T-helper 9 cell (primary cell): ENCODE data around the gene MRE11.
"Not testable (repeated sequence)": the region's sequence is repeated elsewhere in the genome, so short reads cannot be mapped to it uniquely, and the experiment has no call there.

Experiments
- DNase-seq: peaks from one replicate; pipeline ENCODE4 v3.0.0-alpha.2; 2020
- total RNA-seq, 2 donors: gene quantifications; one replicate each; lab custom pipeline; 2026; lab: John Stamatoyannopoulos, UW

MRE11 gene
- total RNA-seq = 38.1 to 57.7 reads per million in 2 donors

DNA sequence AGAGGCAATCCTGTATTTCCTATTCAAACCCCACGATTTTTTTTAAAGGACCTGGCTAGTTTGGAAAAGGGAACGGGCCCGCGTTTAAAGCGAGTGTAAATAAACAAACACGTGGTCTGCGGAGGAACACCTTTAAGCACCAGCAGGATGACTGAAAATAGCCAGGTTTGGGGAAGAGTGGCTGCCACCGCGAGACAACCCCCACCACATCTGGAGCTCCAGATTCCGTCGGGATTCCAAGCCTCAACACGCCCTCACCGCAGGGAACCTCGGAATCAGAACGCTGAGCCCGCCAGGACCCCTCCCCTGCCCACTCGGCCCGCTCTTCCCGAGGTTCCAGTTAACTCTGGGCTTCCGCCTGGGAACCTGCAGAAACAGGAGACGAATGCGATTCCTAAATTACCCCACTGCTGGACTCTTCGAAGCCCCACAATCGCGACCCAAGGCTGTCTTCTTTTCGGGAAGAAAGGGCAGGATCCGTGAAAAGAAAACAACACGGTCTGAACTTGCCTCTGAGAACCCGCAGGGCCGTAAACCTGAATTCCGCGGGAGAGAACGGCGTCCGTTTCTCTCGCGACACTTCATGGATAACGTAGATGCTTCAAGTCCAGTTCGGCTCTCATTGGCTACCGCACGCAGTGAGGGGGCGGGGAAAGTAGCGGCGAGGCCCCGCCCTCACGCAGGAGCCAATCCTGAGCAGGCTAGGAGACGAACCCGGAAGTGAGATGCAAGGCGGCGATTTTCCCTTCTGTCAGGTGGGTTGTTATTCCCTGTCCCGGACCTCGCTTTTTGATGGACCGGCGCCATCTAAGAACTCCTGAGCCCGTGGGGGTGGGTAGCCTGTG, at the start of gene MRE11, which contains the start of gene ANKRD49:
Gene MRE11 (minus strand): TSS at position 564 of the 845 bp plus-strand sequence. CDS start 1,043 bp downstream, outside the sequence.
Gene ANKRD49 (plus strand): TSS at position 704 of the 845 bp plus-strand sequence. CDS start 2,710 bp downstream, outside the sequence.
- DNase-seq = peak; percentile 93

DNA sequence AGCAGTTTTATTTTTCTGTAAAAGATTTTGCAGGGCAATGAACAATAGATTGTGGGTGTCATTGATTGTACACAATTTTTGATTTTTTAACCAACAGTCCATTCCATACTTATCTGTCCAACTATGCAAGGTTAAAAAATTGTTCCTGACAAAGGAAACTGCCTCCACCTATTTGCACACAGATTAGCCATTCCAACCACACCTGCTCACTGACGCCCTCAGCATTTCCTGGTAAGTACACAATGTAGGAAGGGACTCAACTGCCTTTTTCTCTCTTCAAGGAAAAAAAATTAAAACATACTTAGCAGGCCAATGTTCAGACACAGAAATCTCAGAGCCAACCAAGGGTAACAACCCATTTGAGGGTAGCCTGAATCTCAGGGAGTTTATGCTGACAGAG, 45.8 kb upstream of the MRE11 start:
- no peak for DNase-seq

DNA sequence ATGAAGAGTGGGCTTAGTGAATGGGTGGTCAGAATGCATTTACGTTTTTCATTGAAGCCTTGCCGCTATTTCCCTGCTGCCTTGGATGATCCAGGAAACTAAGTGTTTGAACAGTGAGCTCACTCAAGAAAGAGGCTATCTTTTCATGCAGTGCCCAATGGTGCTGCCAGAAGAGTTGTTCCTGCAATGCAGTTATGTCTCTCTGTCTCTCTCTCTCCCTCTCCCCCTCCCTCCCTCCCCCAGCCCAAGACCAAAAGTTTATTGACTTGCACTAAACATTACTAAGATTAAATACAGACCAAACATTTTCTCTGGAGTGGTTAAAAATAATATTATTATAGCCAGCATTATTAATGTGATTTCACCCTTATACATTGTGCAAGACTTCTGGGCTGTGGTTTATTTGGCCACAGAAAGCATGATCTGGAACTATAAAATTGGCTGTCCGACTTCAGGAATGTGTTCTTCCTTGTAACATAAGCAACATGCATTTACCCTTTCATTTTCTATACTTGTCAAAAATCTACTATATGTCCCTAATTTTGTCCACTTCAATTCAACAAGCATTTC, 43.5 kb upstream of the MRE11 start:
- no peak for DNase-seq

DNA sequence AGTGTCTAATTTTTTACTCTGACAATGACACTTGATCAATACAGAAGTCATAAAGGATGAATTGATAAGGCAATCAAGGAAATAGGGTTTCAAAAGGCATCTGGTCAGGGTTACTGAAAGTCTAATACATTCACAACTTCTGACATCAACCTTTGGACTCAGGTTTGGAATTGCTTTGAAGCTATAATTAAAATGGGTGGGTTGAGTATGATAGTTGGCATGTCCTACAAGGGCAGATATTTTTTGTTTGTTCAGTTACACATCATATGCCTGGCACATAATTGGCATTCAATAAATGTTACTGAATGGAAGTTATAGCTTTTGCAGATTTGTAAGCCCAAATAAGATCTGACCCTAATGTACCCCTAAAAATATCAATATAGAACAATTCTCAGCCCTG, 42.7 kb upstream of the MRE11 start:
- DNase-seq = no peak

DNA sequence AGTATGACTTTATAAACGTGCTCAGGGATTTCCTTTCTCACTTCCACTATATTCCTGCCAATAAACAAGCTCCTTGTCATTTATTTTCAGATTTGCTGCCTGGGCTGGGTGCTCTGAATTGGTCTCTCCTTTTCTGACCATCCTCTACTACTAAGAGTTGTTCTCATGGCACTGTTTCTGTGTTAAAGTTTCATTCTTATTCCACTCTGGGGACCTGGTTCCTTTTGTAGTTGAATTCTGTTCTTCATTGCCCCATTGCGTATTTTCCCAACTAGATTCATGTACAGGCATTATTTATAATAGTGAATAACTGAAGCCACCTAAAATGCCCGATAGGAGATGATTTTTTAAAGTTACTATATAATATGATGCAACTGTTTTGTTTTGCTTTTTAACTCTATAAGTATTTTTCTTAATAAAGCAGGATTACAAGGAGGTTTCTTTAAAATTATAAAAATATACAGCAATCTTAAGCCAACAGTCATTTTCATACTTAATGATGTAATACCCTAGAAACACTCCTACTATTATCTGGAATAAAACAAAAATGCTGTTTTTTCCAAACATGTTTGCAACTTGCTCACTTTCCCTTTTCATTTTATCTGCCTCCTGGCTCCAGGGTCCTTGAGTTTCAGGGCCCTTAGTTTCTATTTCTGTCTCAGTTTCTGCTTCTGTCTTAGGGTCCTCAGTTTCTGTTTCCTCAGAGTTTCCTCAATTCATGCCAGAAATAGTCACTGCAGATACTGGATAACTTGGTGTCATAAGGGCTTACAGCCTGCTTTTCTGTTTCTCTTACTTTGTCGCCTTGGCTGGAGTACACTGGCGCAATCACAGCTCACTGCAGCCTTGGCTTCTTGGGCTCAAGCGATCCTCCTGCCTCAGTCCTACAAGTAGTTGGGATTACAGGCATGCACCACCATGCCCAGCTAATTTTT, 40.3 kb upstream of the MRE11 start:
- DNase-seq = no peak

DNA sequence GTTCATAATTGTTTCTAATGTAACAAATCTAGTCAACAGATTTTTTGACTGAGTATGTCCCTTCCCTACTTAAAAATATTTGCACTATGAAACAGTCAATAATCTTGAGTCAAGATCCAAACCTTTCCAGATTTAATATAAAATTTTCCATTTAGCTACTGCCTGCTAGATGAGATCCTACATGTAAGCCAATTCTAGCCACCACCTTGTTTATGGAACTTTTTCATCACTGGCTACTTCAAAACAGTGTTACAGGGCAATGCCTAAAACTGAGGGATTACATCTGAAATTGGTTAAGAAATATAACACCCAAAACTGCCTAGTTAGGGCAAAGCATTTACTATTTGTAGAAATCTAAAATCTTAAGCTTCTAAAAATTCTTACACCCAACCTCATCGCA, 39.6 kb upstream of the MRE11 start:
- DNase-seq = no peak

DNA sequence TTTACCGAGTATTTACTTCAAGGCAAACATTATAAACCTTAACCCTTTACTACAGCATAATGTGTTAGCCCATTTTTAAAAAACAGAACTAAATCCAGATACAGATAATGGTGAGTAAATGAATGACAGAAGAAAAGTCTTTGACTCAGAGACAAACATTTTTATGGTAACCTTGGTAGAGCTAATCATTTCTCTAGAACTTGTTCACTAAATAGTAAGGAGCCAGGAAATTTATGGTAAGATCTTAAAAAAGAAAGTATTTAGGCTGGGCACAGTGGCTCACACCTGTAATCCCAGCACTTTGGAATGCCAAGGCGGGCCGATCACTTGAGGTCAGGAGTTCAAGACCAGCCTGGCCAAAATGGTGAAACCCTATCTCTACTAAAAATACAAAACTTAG, 38.6 kb upstream of the MRE11 start:
- DNase-seq = no peak

DNA sequence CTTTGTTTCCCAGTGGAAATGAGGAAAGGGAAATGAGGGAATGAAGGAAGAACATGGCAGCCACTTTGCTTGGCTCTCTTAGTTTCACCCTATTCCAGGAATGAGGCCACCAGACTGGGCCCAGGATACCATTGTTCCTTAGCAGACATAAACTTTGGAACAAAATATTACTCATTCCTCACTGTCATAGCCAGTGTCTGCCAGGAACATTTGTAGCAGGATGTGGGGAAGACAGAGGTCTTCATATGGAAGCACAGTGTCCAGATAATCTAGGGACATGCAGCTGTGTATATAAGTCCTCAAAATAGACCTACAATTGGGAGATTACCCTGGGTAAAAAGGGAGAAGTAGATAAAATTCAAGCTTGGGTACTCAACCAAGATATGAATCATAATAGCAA, 34.9 kb upstream of the MRE11 start:
- no peak for DNase-seq

DNA sequence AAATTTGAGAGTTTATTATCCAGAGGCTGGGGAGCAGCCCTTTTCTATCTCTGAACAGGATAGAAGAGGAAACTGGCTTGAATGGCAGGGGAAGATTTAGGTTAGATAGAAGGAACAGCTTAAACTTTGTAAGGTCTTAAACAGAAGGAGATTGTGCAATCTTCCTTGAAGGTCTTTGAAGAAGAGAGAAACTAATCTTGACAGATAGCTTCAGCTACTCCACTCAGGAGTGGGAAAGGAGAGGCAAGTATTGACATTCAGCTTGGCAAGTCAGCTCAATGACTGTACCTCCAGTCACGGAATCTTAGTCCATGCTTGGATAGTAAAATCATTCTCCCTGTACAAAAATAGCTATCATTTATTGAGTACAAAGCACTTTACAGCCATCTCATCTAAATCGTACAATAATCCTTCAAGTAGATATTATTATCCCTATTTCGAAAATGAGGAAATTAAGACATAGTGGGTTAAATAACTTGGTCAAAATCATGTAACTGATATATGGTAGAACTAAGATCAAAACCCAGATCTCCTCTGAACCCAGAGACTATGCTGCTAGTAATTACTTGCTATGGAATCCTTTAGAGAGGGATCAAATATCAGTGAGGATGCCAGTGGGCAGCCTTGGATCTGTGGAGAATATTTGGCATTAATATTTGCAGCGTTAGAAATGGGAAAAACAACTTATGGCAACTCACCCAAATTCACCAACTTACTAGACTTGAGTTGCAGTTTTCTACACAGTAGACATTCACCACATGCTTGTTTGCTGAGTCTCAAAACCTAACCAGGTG, 33.2 kb upstream of the MRE11 start:
- no peak for DNase-seq

DNA sequence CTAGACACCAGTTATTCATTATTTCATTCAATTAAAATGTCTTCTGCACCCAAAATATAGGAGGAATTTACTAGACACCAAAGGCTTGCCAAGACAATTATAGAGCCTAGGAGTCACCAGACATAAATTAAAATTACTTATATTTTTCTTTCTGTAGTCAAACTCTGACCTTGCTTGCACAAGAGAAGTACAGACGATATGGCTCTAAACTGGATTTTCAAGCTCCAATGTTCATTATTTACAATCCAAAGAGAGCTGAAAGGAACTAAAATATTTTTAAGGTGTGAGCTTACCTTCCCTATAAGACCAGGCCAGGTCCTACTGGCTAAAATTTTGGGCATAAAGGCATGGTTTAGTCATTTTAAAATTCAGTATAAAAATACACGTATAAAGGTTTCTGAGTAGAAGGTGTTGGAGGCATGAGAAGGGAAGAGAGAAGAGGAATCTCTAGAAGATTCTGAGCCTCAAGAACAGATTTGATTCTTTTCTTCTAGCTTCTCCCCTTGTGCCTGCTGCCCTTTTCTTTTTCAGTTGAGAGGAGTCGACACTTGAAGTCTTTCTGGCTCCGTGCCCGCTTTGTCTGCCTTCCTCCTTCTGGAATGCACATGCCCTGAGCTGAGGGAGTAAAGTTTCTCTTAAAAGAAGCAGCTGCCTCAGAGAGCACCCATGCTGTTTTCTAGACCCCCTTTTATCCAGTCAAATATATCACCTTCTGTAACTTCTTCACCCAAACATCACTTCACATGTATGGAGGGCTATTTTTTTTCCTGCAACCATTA, 32.1 kb upstream of the MRE11 start:
- DNase-seq = no peak

DNA sequence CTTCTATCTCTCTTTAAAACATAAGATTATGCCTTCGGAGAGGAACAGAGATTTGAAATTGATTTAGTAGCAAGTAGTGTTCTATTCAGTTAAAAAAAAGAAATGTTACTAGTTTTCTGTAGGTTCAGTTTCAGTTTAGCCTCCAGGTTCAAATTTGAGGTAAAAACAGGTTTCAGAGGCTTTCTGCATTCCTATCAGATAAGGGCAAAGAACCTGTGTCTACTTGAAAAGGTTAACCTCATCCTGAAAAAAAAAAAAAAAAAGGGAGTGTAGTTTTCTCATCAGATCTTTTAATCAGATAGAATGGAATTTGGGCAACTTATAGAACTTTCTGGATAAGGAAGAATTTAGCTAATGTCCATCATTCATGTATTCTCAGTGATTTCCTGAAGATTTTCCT, 30.7 kb upstream of the MRE11 start:
- no peak for DNase-seq

DNA sequence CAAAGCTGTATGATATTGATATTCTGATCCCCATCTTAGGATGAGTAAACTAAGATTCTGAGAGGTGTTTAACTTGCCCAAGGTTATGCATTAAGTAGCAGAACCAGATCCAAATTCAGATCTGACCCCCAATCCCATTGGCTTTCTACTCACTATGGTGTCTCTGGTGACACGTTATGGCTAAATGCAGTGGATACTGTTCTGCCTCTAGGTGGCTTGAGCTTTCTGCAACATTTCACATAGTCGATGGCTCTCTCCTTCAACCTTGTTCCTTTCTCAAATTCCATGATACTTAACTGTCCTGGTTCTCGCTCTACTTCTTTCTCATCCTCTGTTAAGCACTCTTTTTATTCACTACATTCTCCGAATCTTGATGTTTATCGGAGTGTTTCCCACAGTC, 28.0 kb upstream of the MRE11 start:
- DNase-seq = no peak

DNA sequence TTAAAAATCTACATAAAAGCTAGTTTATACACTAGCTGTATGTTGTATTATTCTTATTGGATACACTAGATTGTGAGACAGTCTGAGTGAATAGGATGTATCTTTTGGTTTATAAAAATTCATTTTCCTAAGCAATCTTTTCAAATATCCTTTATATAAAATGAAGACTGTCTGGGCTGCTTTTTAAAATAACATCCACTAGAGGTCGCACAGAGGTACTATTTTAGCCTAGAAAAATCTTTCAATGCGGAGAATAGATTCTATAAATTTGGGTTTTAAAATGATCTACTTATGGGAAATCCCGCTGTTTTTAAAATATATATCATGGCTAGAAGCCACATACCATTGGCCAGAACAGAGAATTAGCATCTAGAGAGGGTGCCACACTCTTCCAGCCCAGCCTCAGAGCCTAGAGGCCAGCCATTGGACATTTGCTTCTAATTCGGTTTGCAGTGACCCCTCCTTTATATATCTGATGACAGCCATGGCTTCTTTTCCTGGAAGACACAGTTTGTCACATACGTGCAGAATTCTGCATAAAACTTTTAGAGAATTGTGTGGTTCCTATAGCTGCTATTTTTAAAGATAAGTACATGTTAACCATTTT, 25.9 kb upstream of the MRE11 start:
- DNase-seq = no peak

DNA sequence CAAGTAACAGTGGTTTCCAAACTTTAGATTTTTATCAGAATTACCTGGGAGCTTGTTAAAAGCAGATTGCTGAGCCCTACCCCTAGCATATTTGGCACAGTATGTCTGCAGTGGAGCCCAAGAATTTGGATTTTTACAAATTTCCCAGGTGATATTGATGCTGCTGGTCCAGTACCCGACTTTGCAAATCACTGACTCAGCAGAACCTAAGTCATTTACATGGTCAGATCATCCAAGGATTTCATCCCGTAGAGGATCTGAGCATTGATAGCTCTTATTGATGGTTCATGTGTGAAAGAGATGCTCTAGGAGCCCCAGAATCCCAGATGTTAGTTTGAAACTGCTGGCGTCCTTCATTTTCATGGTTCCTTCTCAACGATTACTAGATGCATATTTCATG, 24.7 kb upstream of the MRE11 start:
- DNase-seq = no peak

DNA sequence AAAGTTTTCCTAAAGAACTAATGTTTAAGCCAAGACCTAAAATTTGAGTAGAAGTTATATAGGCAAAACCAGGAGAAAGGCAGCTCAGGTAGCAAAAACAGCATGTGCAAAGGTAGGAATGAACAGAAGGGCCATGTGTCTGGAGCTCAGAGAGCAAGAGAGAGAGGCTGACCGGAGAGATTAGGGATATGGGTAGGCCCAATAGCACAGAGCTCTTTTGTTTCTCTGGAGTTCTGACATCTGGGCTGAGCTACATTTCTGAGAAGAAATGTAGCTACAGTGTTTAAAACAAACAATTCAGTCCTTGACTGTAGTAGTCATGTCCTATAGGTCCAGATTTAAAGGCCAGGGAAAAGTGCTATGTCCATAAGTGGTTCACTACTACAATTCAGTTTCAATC, 23.1 kb upstream of the MRE11 start:
- no peak for DNase-seq

DNA sequence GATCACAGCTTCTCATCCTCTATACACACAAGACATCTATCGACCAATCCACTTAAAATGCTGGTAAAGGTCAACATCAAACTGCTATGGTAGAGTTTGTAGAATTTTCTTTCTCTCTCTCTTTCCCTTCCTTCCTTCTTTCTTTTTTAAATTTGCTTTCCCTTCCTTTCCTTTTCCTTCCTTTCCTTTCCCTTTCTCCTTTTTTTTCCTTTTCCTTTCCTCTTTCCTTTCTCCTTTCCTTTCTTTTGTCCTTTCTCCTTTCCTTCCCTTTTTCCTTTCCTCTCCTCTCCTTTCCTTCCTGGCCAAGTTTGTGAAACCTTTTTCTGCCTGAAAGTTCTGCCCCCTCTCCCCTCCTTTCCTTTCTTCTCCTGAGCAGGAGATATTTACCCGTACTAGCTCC, 21.8 kb upstream of the MRE11 start:
- DNase-seq = no peak

DNA sequence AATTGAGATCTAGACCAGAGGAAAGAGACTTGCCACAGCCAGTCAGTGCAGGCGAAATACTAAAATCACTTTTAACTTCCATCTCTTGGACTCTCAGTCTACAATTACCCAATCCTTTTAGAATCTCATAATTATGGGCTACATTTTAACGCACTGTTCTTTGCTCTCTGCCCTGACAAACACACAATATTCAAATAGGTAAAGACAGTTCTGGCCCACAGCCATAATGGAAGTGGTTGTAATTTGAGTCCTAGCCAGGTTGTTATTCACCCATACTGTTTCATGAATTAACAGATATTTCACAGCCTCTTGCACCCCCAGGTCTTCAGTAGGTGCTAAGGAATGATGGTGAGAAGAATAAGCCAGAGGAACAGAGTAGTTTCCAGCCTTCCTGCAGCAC, 19.4 kb upstream of the MRE11 start:
- DNase-seq = no peak

DNA sequence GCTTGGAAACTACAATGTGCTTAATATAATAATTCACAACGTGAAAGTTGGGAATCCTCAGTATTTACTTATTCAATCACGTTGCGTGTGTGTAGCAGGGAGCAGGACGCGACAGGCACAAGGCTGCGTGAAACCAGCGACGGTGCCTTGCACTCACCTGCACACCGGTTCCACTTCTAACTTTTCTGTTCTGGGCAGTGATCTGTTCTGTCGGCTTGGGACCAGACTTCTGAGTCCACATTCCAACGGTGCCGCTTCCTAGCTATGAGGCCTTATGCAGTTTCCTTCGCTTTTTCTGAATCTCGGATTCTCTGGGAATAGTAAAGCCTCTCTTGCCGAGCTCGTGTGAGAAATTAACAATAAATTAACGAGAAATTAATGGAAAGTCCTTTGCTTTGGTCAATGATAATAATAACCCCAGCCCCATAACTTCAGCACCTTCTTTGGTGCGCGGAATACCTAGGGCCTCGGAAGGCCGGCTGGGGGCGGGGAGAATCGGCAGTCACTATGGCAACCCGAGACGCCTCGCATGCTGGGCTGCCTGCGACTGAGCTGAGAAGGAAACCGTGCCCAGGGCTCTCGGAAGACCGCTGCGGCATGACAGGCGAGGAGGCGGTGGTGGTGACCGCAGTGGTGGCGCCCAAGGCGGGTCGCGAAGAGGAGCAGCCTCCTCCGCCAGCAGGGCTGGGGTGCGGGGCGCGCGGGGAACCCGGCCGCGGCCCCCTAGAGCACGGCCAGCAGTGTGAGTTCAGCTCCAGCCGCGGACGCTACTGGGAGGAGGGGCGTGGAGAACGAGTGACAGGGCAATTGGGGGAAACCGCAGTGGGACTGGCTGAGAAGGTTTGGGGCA, 18.5 kb upstream of the MRE11 start, which contains the start of gene C11orf97:
Gene C11orf97 (plus strand): TSS at position 530 of the 850 bp plus-strand sequence. CDS start 68 bp downstream, at position 598.
- DNase-seq = peak; percentile 28

DNA sequence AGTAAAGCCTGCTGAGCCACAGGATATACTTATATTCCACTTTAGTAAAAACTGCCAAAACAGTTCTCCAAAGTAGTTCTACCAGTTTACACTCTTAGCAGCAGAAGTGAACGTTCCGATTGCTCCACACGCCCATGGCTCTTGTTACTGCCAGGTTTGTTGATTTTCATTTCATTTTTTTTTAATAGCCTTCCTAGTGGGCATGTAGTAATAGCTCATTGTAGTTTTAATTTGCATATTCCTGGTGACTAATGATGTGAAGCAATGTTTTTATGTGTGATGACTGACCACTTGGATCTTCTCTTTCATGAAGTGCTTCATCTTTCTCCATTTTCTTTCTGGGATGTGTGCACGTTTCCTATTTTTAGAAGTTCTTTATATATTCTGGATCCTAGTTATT, 13.8 kb upstream of the MRE11 start:
- no peak for DNase-seq

DNA sequence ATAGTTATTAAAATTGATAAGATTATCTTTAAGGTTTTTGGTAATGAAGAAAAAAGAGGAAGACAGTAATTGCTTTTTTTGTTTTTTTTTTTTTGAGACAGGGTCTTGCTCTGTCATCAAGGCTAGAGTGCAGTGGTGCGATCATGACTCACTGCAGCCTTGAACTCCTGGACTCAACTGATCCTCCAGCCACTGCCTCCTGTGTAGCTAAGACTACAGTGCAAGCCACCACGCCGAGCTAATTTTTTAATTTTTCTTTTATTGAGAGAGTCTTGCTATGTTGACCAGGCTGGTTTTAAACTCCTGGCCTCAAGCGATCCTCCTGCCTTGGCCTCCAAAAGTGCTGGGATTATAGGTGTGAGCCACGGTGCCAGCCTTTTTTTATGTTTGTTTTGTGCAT, 12.9 kb upstream of the MRE11 start:
- not testable (repeated sequence) for DNase-seq
